IMR-90 (cell line): ENCODE results near the gene TSC2. TPM values are rescaled to one million over a fixed set of nuclear protein-coding genes. Genes with fewer than 3 reads are reported as not detected.
A peak's percentile ranks its signal among the peaks of the same experiment; 100 is the strongest.

Experiments used
- ATAC-seq: fragments of 200-7000 bp; cut with Tn5 transposase; 2 replicates; pipeline ENCODE4 v1.9.1; 2020; ENCODE audit warnings: low read depth, mild to moderate bottlenecking, moderate library complexity
- BruUV-seq: library from RNA; stranded (reverse); fragments of 400-500 nt; replicated peaks from 2 replicates; lab custom pipeline; 2021; lab: Mats Ljungman, UMichigan
- CTCF ChIA-PET: fragments of 300-600 bp; formaldehyde crosslinking; extraction: SDS; loops from one replicate; lab custom pipeline; 2021; ENCODE audit warnings: antibody characterized with exemption; lab: Yijun Ruan, JAX
- POLR2A ChIA-PET: fragments of 300-600 bp; sonication (Branson Sonifier 250); formaldehyde crosslinking; loops from one replicate; lab custom pipeline; 2022; ENCODE audit warnings: antibody characterized with exemption; ENCODE audit not compliant: unreplicated experiment; lab: Charles Lee
- DNase-seq: peaks from one replicate; pipeline ENCODE4 v3.0.0; 2013
- H2AFZ ChIP-seq: replicated peaks from 2 replicates; pipeline ENCODE3; 2013; ENCODE audit warnings: low read length, mild to moderate bottlenecking; ENCODE audit not compliant: poor library complexity
- H2AK5ac ChIP-seq: 2 replicates; pipeline ENCODE4 v1.6.1; 2013; ENCODE audit warnings: low read depth, low read length, inconsistent platforms
- H2AK9ac ChIP-seq: replicated peaks from 2 replicates; pipeline ENCODE3; 2013; ENCODE audit warnings: mild to moderate bottlenecking, low read depth, low read length, moderate library complexity; ENCODE audit not compliant: poor library complexity
- H2BK120ac ChIP-seq: 2 replicates; pipeline ENCODE4 v1.6.1; 2013; ENCODE audit warnings: low read depth, low read length, inconsistent platforms
- H2BK15ac ChIP-seq: 3 replicates; pipeline ENCODE4 v1.6.1; 2013; ENCODE audit warnings: low read depth, low read length, inconsistent platforms
- H2BK20ac ChIP-seq: 2 replicates; pipeline ENCODE4 v1.6.1; 2013; ENCODE audit warnings: low read depth, mild to moderate bottlenecking, inconsistent platforms, low read length, moderate library complexity
- H2BK5ac ChIP-seq: 2 replicates; pipeline ENCODE4 v1.6.1; 2013; ENCODE audit warnings: mild to moderate bottlenecking, low read depth, low read length, inconsistent platforms; ENCODE audit not compliant: poor library complexity, severe bottlenecking
- H3K14ac ChIP-seq: replicated peaks from 2 replicates; pipeline ENCODE4 v1.6.1; 2013; ENCODE audit warnings: low read depth, low read length, inconsistent platforms
- H3K18ac ChIP-seq: 2 replicates; pipeline ENCODE4 v1.6.1; 2013; ENCODE audit warnings: low read depth, low read length, control low read depth
- H3K23ac ChIP-seq: 2 replicates; pipeline ENCODE4 v1.6.1; 2013; ENCODE audit warnings: low read depth, low read length, inconsistent platforms
- H3K27ac ChIP-seq: 2 replicates; pipeline ENCODE4 v1.5.1; 2013; ENCODE audit warnings: mild to moderate bottlenecking, control low read depth, low read length; ENCODE audit not compliant: insufficient read depth
- H3K27me3 ChIP-seq: 2 replicates; pipeline ENCODE4 v1.6.1; 2013; ENCODE audit warnings: low read length; ENCODE audit not compliant: control insufficient read depth, insufficient read depth
- H3K36me3 ChIP-seq: 2 replicates; pipeline ENCODE4 v1.6.1; 2013; ENCODE audit warnings: low read length, mixed read lengths; ENCODE audit not compliant: control insufficient read depth, insufficient read depth
- H3K4ac ChIP-seq: 2 replicates; pipeline ENCODE4 v1.6.1; 2013; ENCODE audit warnings: low read depth, low read length, inconsistent platforms
- H3K4me1 ChIP-seq: 2 replicates; pipeline ENCODE4 v1.6.1; 2013; ENCODE audit warnings: low read length, mixed read lengths; ENCODE audit not compliant: control insufficient read depth, insufficient read depth
- H3K4me2 ChIP-seq: 2 replicates; pipeline ENCODE4 v1.6.1; 2013; ENCODE audit warnings: low read depth, mild to moderate bottlenecking, control low read depth, low read length, moderate library complexity
- H3K4me3 ChIP-seq: 2 replicates; pipeline ENCODE4 v1.5.1; 2013; ENCODE audit warnings: low read depth, mild to moderate bottlenecking, control low read depth, low read length, moderate library complexity; ENCODE audit not compliant: insufficient read depth
- H3K56ac ChIP-seq: 2 replicates; pipeline ENCODE4 v1.6.1; 2013; ENCODE audit warnings: low read length, inconsistent platforms; ENCODE audit not compliant: insufficient read depth; ENCODE audit errors: extremely low read depth
- H3K79me1 ChIP-seq, 2 experiments: 2 replicates each; pipeline ENCODE4 v1.6.1; 2013; ENCODE audit warnings: low read length in 2 of 2, inconsistent platforms in 1 of 2, low read depth in 1 of 2
- H3K9ac ChIP-seq: 2 replicates; pipeline ENCODE4 v1.6.1; 2013; ENCODE audit warnings: low read depth, low read length, control low read depth
- H3K9me1 ChIP-seq: 2 replicates; pipeline ENCODE4 v1.6.1; 2013; ENCODE audit warnings: low read length, inconsistent platforms; ENCODE audit not compliant: insufficient read depth
- H3K9me3 ChIP-seq: 2 replicates; pipeline ENCODE4 v1.6.1; 2013; ENCODE audit warnings: low read length; ENCODE audit not compliant: control insufficient read depth, insufficient read depth
- H4K20me1 ChIP-seq: 2 replicates; pipeline ENCODE4 v1.6.1; 2013; ENCODE audit warnings: low read length, inconsistent platforms; ENCODE audit not compliant: insufficient read depth
- H4K5ac ChIP-seq: 2 replicates; pipeline ENCODE4 v1.6.1; 2013; ENCODE audit warnings: mild to moderate bottlenecking, low read depth, low read length, control low read depth
- H4K8ac ChIP-seq, 2 experiments: 2 replicates each; pipeline ENCODE4 v1.6.1; 2013; ENCODE audit warnings: low read depth in 2 of 2, low read length in 2 of 2, control low read depth in 1 of 2, inconsistent platforms in 1 of 2
- H4K91ac ChIP-seq: 2 replicates; pipeline ENCODE4 v1.6.1; 2013; ENCODE audit warnings: low read depth, low read length, inconsistent platforms; ENCODE audit not compliant: insufficient read depth
- ELK1 ChIP-seq: fragments of 150-350 bp; IDR thresholded peaks from 2 replicates; pipeline ENCODE4 v1.6.1; 2016; ENCODE audit warnings: low read depth, mild to moderate bottlenecking, low read length, moderate library complexity, borderline replicate concordance
- MAZ ChIP-seq: IDR thresholded peaks from 2 replicates; pipeline ENCODE4 v1.6.1; 2012; ENCODE audit warnings: low read depth, mild to moderate bottlenecking, low read length, improper control_type of control experiment, moderate library complexity, borderline replicate concordance
- POLR2A ChIP-seq: IDR thresholded peaks from 2 replicates; pipeline ENCODE4 v1.6.1; 2012; ENCODE audit warnings: mild to moderate bottlenecking, low read depth, low read length
- USF2 ChIP-seq: fragments of 150-350 bp; IDR thresholded peaks from 2 replicates; pipeline ENCODE4 v1.6.1; 2017; ENCODE audit warnings: mild to moderate bottlenecking, antibody characterized with exemption, low read length, low read depth
- WGBS, 2 experiments: methylation state at CpG; one replicate each; pipeline versions ENCODE4 v1.1.5 to v1.1.7; 2013; ENCODE audit warnings: missing lambda C conversion rate in 2 of 2; ENCODE audit not compliant: insufficient read length in 1 of 2; ENCODE audit errors: extremely low coverage in 2 of 2; 5-methylcytosine and 5-hydroxymethylcytosine counted together
- dilution Hi-C: fragments of 300-500 bp; cut with HindIII; formaldehyde crosslinking; loops from one replicate; pipeline ENCODE4 v1.14.3; 2018; ENCODE audit warnings: low sequenced_read_pairs; ENCODE audit not compliant: unreplicated experiment
- in situ Hi-C: fragments of 300-500 bp; cut with MboI; formaldehyde crosslinking; loops from 3 replicates; pipeline ENCODE4 v1.14.3; 2019; ENCODE audit warnings: low sequenced_read_pairs, inconsistent platforms, mixed read lengths
- intact Hi-C: fragments of 100-400 bp; cut with micrococcal nuclease; formaldehyde crosslinking; loops from 2 replicates; pipeline ENCODE4 v1.10.0; 2022
- polyA plus RNA-seq, 3 experiments: library from polyadenylated mRNA; depleted of rRNA; stranded (reverse); fragments of >200 nt; gene quantifications; 2 replicates each; pipeline ENCODE4 v1.2.3, GENCODE V29; 2012; ENCODE audit warnings: low replicate concordance in 1 of 3
- total RNA-seq: library from RNA; depleted of rRNA; stranded (reverse); fragments of >200 nt; gene quantifications from 2 replicates; pipeline ENCODE4 v1.2.3, GENCODE V29; 2012

The TSC2 gene
- total and polyA plus RNA-seq, 2 of the 4 experiments (the other 2 are of a cell fraction) = 31.4 to 88.6 TPM

GRCh38 chr16:2031081-2031577 lies 16.7 kb upstream of the TSC2 start:
- 85% methylated on average over 4 of the region's 11 CpGs; no CpG with 5 or more reads in 1 of the 2 experiments for WGBS, 2 experiments
- DNase-seq (no peak), ATAC-seq (no peak)
- Histone ChIP-seq H3K14ac (no peak overlapping the region), H2BK20ac (no peak overlapping the region), H4K8ac (no peak overlapping the region), H3K4me1 (peaks cover 47% of the 10 kb centered on the region), H3K9me3 (no peaks in the 10 kb centered on the region), H3K4me2 (no peak overlapping the region), H3K79me1 (peaks cover 16 to 76% of the 10 kb centered on the region in 2 experiments), H2BK15ac (no peak overlapping the region), H3K18ac (no peak overlapping the region), H2BK120ac (no peak overlapping the region), H3K23ac (no peak overlapping the region), H2AK9ac (peak overlapping the region; percentile 7), H3K56ac (no peak overlapping the region), H4K5ac (no peak overlapping the region), H3K4ac (no peak overlapping the region), H3K27me3 (no peaks in the 10 kb centered on the region), H2AFZ (no peak overlapping the region), H4K20me1 (peaks cover 15% of the 10 kb centered on the region), H2AK5ac (no peak overlapping the region), H3K27ac (no peak overlapping the region), H3K36me3 (peaks cover 20% of the 10 kb centered on the region), H3K9ac (no peak overlapping the region), H2BK5ac (no peak overlapping the region), H4K91ac (no peak overlapping the region), H3K4me3 (no peak overlapping the region), H3K9me1 (peaks cover 13% of the 10 kb centered on the region)
- dilution Hi-C loops (no loop called here), in situ Hi-C loops (no loop called here), intact Hi-C loops (no loop called here)
- POLR2A ChIA-PET = no interaction called here
- no peak for TF ChIP-seq POLR2A
- no peak for TF ChIP-seq ELK1
- TF ChIP-seq MAZ = no peak
- no peak for TF ChIP-seq USF2
- CTCF ChIA-PET = no interaction called here
- BruUV-seq = no TSS peak
